ENCODE measurements around the gene RYR1.

Gene RYR1

GRCh38 chr19:38538793-38539528, 105.5 kb downstream of the RYR1 start:
- DNase-seq (ENCODE audit: low read depth), result peak; percentile 40
- no peak overlapping the region for H3K4me3 ChIP-seq (ENCODE audit: low read length)
- TF ChIP-seq CTCF (conservative IDR thresholded peaks at IDR 0.05; ENCODE audit: low read depth, low read length), result no peak

GRCh38 chr19:38539751-38540150, 106.3 kb downstream of the RYR1 start:
- H3K4me3 ChIP-seq (ENCODE audit: low read length), result no peak overlapping the region
- no peak for TF ChIP-seq CTCF (conservative IDR thresholded peaks at IDR 0.05; ENCODE audit: low read depth, low read length)
- no peak for DNase-seq (ENCODE audit: low read depth)

- no peak for DNase-seq (ENCODE audit: low read depth)
- H3K4me3 ChIP-seq (ENCODE audit: low read length), result no peak overlapping the region
- no peak for TF ChIP-seq CTCF (conservative IDR thresholded peaks at IDR 0.05; ENCODE audit: low read depth, low read length)
These were observed 108.5 kb downstream of the RYR1 start for GRCh38 chr19:38542040-38542439.

- no peak for TF ChIP-seq CTCF (conservative IDR thresholded peaks at IDR 0.05; ENCODE audit: low read depth, low read length)
- DNase-seq (ENCODE audit: low read depth), result no peak
- H3K4me3 ChIP-seq (ENCODE audit: low read length), result no peak overlapping the region
These were observed 109.9 kb downstream of the RYR1 start for GRCh38 chr19:38543286-38543806.

- peak overlapping the region; percentile 17 for H3K4me3 ChIP-seq (ENCODE audit: low read length)
- DNase-seq (ENCODE audit: low read depth), result peak; percentile 34
- TF ChIP-seq CTCF (conservative IDR thresholded peaks at IDR 0.05; ENCODE audit: low read depth, low read length), result no peak
These were observed 110.5 kb downstream of the RYR1 start for GRCh38 chr19:38543807-38544568.

GRCh38 chr19:38544569-38545315, 111.3 kb downstream of the RYR1 start:
- no peak for DNase-seq (ENCODE audit: low read depth)
- no peak overlapping the region for H3K4me3 ChIP-seq (ENCODE audit: low read length)
- TF ChIP-seq CTCF (conservative IDR thresholded peaks at IDR 0.05; ENCODE audit: low read depth, low read length), result peak; percentile 61
